Measurements from ENCODE around the gene UCN. TPM values are rescaled to one million over a fixed set of nuclear protein-coding genes. Genes with fewer than 3 reads are reported as not detected.

Gene UCN
- total and polyA plus RNA-seq, 12 donors = 0.51 to 4.1 (median 1.5) TPM; not detected in 1

Other genes with a start within 250 kb of the UCN start
- gene OST4, start 236.8 kb downstream of the UCN start, total RNA-seq = 100 to 1,000 TPM; 342 to 457 (median 388) TPM
- gene OST4, start 236.8 kb downstream of the UCN start, polyA plus RNA-seq = 100 to 1,000 TPM; 336 to 456 TPM
- gene EMILIN1, start 229.8 kb downstream of the UCN start, total RNA-seq = 10 to 100 TPM in 7 of 10 donors, 1 to 10 TPM in 3; 6.8 to 53.2 (median 12.2) TPM
- 10 to 100 TPM; 40.8 to 41.0 TPM for gene EMILIN1, start 229.8 kb downstream of the UCN start, polyA plus RNA-seq
- gene KHK, start 221.7 kb downstream of the UCN start, total RNA-seq = 1 to 10 TPM in 9 of 10 donors, under 1 TPM in 1; 0.32 to 4.6 (median 2.3) TPM
- 1 to 10 TPM; 2.2 TPM for gene KHK, start 221.7 kb downstream of the UCN start, polyA plus RNA-seq
- 1 to 10 TPM in 3 of 10 donors, under 1 TPM in 7; 0.21 to 1.2 (median 0.68) TPM for gene CGREF1, start 189.3 kb downstream of the UCN start, total RNA-seq
- gene CGREF1, start 189.3 kb downstream of the UCN start, polyA plus RNA-seq = under 1 TPM; 0.57 to 0.73 TPM
- 1 to 10 TPM in 9 of 10 donors, under 1 TPM in 1; 0.81 to 3.5 (median 2.5) TPM for gene ABHD1, start 184.6 kb downstream of the UCN start, total RNA-seq
- gene ABHD1, start 184.6 kb downstream of the UCN start, polyA plus RNA-seq = 10 to 100 TPM in 1 of 2 donors, under 1 TPM in 1; 0.29 to 12.1 TPM
- gene PREB, start 173.8 kb downstream of the UCN start, total RNA-seq = 10 to 100 TPM; 41.6 to 57.2 (median 48.7) TPM
- gene PREB, start 173.8 kb downstream of the UCN start, polyA plus RNA-seq = 10 to 100 TPM; 60.9 to 73.7 TPM
- gene PRR30, start 169.0 kb downstream of the UCN start, total RNA-seq = not detected
- gene PRR30, start 169.0 kb downstream of the UCN start, polyA plus RNA-seq = not detected
- under 1 TPM in 8 of 10 donors, not detected in 2; 0.05 to 0.21 (median 0.08) TPM for gene TCF23, start 159.4 kb downstream of the UCN start, total RNA-seq
- gene TCF23, start 159.4 kb downstream of the UCN start, polyA plus RNA-seq = under 1 TPM; 0.07 to 0.09 TPM
- gene ATRAID, start 96.4 kb downstream of the UCN start, total RNA-seq = 100 to 1,000 TPM; 116 to 162 (median 129) TPM
- gene ATRAID, start 96.4 kb downstream of the UCN start, polyA plus RNA-seq = 100 to 1,000 TPM; 140 to 144 TPM
- 10 to 100 TPM in 3 of 10 donors, 1 to 10 TPM in 7; 5.3 to 17.0 (median 8.8) TPM for gene SLC5A6, start 96.2 kb downstream of the UCN start, total RNA-seq
- 10 to 100 TPM in 1 of 2 donors, 1 to 10 TPM in 1; 9.3 to 20.5 TPM for gene SLC5A6, start 96.2 kb downstream of the UCN start, polyA plus RNA-seq
- gene CAD, start 91.1 kb downstream of the UCN start, total RNA-seq = 10 to 100 TPM in 1 of 10 donors, 1 to 10 TPM in 9; 6.1 to 10.6 (median 7.2) TPM
- gene CAD, start 91.1 kb downstream of the UCN start, polyA plus RNA-seq = 1 to 10 TPM; 8.3 to 8.6 TPM
- 10 to 100 TPM in 7 of 10 donors, 1 to 10 TPM in 3; 6.0 to 35.8 (median 10.6) TPM for gene SLC30A3, start 45.4 kb downstream of the UCN start, total RNA-seq
- gene SLC30A3, start 45.4 kb downstream of the UCN start, polyA plus RNA-seq = 1 to 10 TPM; 4.3 to 7.4 TPM
- gene DNAJC5G, start 33.0 kb downstream of the UCN start, total RNA-seq = 1 to 10 TPM in 9 of 10 donors, under 1 TPM in 1; 0.94 to 6.0 (median 1.6) TPM
- gene DNAJC5G, start 33.0 kb downstream of the UCN start, polyA plus RNA-seq = 1 to 10 TPM in 1 of 2 donors, under 1 TPM in 1; 0.19 to 3.7 TPM
- gene TRIM54, start 26.0 kb downstream of the UCN start, total RNA-seq = 100 to 1,000 TPM; 204 to 303 (median 249) TPM
- gene TRIM54, start 26.0 kb downstream of the UCN start, polyA plus RNA-seq = 100 to 1,000 TPM; 131 to 568 TPM
- 10 to 100 TPM; 40.8 to 84.9 (median 66.6) TPM for gene MPV17, start 14.7 kb upstream of the UCN start, total RNA-seq
- gene MPV17, start 14.7 kb upstream of the UCN start, polyA plus RNA-seq = 100 to 1,000 TPM in 1 of 2 donors, 10 to 100 TPM in 1; 93.9 to 220 TPM
- 10 to 100 TPM; 21.8 to 30.3 (median 23.6) TPM for gene GTF3C2, start 48.3 kb upstream of the UCN start, total RNA-seq
- 10 to 100 TPM; 17.6 to 29.8 TPM for gene GTF3C2, start 48.3 kb upstream of the UCN start, polyA plus RNA-seq
- 10 to 100 TPM; 26.4 to 47.9 (median 34.7) TPM for gene EIF2B4, start 61.9 kb upstream of the UCN start, total RNA-seq
- 10 to 100 TPM; 60.4 to 70.7 TPM for gene EIF2B4, start 61.9 kb upstream of the UCN start, polyA plus RNA-seq
- 10 to 100 TPM; 54.5 to 82.5 (median 68.8) TPM for gene SNX17, start 62.2 kb upstream of the UCN start, total RNA-seq
- gene SNX17, start 62.2 kb upstream of the UCN start, polyA plus RNA-seq = 10 to 100 TPM; 32.4 to 79.8 TPM
- 10 to 100 TPM in 1 of 10 donors, 1 to 10 TPM in 9; 4.5 to 11.5 (median 6.8) TPM for gene ZNF513, start 72.3 kb upstream of the UCN start, total RNA-seq
- 10 to 100 TPM; 12.6 to 15.4 TPM for gene ZNF513, start 72.3 kb upstream of the UCN start, polyA plus RNA-seq
- gene PPM1G, start 101.1 kb upstream of the UCN start, total RNA-seq = 10 to 100 TPM; 28.4 to 46.1 (median 33.0) TPM
- gene PPM1G, start 101.1 kb upstream of the UCN start, polyA plus RNA-seq = 10 to 100 TPM; 34.7 to 72.6 TPM
- gene NRBP1, start 120.2 kb upstream of the UCN start, total RNA-seq = 10 to 100 TPM; 47.6 to 69.7 (median 59.2) TPM
- gene NRBP1, start 120.2 kb upstream of the UCN start, polyA plus RNA-seq = 10 to 100 TPM; 25.5 to 97.4 TPM
- under 1 TPM in 6 of 10 donors, not detected in 4; 0.37 to 0.85 (median 0.57) TPM for gene KRTCAP3, start 133.9 kb upstream of the UCN start, total RNA-seq
- under 1 TPM; 0.23 to 0.51 TPM for gene KRTCAP3, start 133.9 kb upstream of the UCN start, polyA plus RNA-seq
- gene IFT172, start 181.3 kb upstream of the UCN start, total RNA-seq = 10 to 100 TPM; 12.7 to 30.6 (median 16.1) TPM
- gene IFT172, start 181.3 kb upstream of the UCN start, polyA plus RNA-seq = 10 to 100 TPM; 11.1 to 65.7 TPM
- 10 to 100 TPM in 1 of 10 donors, 1 to 10 TPM in 7, under 1 TPM in 2; 0.58 to 11.7 (median 1.7) TPM for gene FNDC4, start 186.8 kb upstream of the UCN start, total RNA-seq
- 10 to 100 TPM in 1 of 2 donors, 1 to 10 TPM in 1; 2.3 to 11.3 TPM for gene FNDC4, start 186.8 kb upstream of the UCN start, polyA plus RNA-seq
- gene GCKR, start 188.4 kb upstream of the UCN start, total RNA-seq = 1 to 10 TPM in 1 of 10 donors, under 1 TPM in 1, not detected in 8; 0.19 to 1.6 TPM
- under 1 TPM; 0.88 to 0.91 TPM for gene GCKR, start 188.4 kb upstream of the UCN start, polyA plus RNA-seq

All from heart right ventricle (tissue), 12 donors.